ENCODE measurements around the gene PRKCA.

The PRKCA gene

GRCh38 chr17:66843627-66844026, 541.2 kb downstream of the PRKCA start:
- H3K27me3 ChIP-seq (ENCODE audit: control insufficient read depth, insufficient read depth, low read length) = no peaks in the 10 kb centered on the region
- H3K36me3 ChIP-seq (ENCODE audit: control insufficient read depth, insufficient read depth, low read length) = no peaks in the 10 kb centered on the region

GRCh38 chr17:66847704-66848103, 545.3 kb downstream of the PRKCA start:
- Histone ChIP-seq H3K27me3 (ENCODE audit: control insufficient read depth, insufficient read depth, low read length) (no peaks in the 10 kb centered on the region), H3K27ac (ENCODE audit: low read depth, low read length) (no peak overlapping the region), H3K4me3 (ENCODE audit: low read length) (no peak overlapping the region), H3K9ac (ENCODE audit: low read length) (no peak overlapping the region), H3K36me3 (ENCODE audit: control insufficient read depth, insufficient read depth, low read length) (no peaks in the 10 kb centered on the region), H3K4me1 (ENCODE audit: control insufficient read depth, insufficient read depth, low read length) (no peaks in the 10 kb centered on the region)

More at GRCh38 chr17:66843627-66844026, 541.2 kb downstream of the PRKCA start:
- no peak overlapping the region for H3K9ac ChIP-seq (ENCODE audit: low read length)
- no peak overlapping the region for H3K27ac ChIP-seq (ENCODE audit: low read depth, low read length)
- no peaks in the 10 kb centered on the region for H3K4me1 ChIP-seq (ENCODE audit: control insufficient read depth, insufficient read depth, low read length)
- H3K4me3 ChIP-seq (ENCODE audit: low read length) = no peak overlapping the region

- no peak overlapping the region for H3K27ac ChIP-seq (ENCODE audit: low read depth, low read length)
- no peak overlapping the region for H3K9ac ChIP-seq (ENCODE audit: low read length)
- H3K27me3 ChIP-seq (ENCODE audit: control insufficient read depth, insufficient read depth, low read length) = no peaks in the 10 kb centered on the region
- H3K4me3 ChIP-seq (ENCODE audit: low read length) = no peak overlapping the region
- no peaks in the 10 kb centered on the region for H3K4me1 ChIP-seq (ENCODE audit: control insufficient read depth, insufficient read depth, low read length)
- no peaks in the 10 kb centered on the region for H3K36me3 ChIP-seq (ENCODE audit: control insufficient read depth, insufficient read depth, low read length)
Measured at GRCh38 chr17:66848496-66848895, 546.1 kb downstream of the PRKCA start.

GRCh38 chr17:66849032-66849655, 546.7 kb downstream of the PRKCA start:
- Histone ChIP-seq H3K27me3 (ENCODE audit: control insufficient read depth, insufficient read depth, low read length) (no peaks in the 10 kb centered on the region), H3K27ac (ENCODE audit: low read depth, low read length) (no peak overlapping the region), H3K4me3 (ENCODE audit: low read length) (no peak overlapping the region), H3K9ac (ENCODE audit: low read length) (no peak overlapping the region), H3K36me3 (ENCODE audit: control insufficient read depth, insufficient read depth, low read length) (no peaks in the 10 kb centered on the region), H3K4me1 (ENCODE audit: control insufficient read depth, insufficient read depth, low read length) (no peaks in the 10 kb centered on the region)

GRCh38 chr17:66849851-66850580, 547.6 kb downstream of the PRKCA start:
- Histone ChIP-seq H3K27me3 (ENCODE audit: control insufficient read depth, insufficient read depth, low read length) (no peaks in the 10 kb centered on the region), H3K27ac (ENCODE audit: low read depth, low read length) (no peak overlapping the region), H3K4me1 (ENCODE audit: control insufficient read depth, insufficient read depth, low read length) (no peaks in the 10 kb centered on the region), H3K4me3 (ENCODE audit: low read length) (no peak overlapping the region), H3K9ac (ENCODE audit: low read length) (no peak overlapping the region), H3K36me3 (ENCODE audit: control insufficient read depth, insufficient read depth, low read length) (no peaks in the 10 kb centered on the region)

- Histone ChIP-seq H3K36me3 (ENCODE audit: control insufficient read depth, insufficient read depth, low read length) (no peaks in the 10 kb centered on the region), H3K4me1 (ENCODE audit: control insufficient read depth, insufficient read depth, low read length) (no peaks in the 10 kb centered on the region), H3K27ac (ENCODE audit: low read depth, low read length) (no peak overlapping the region), H3K4me3 (ENCODE audit: low read length) (no peak overlapping the region), H3K27me3 (ENCODE audit: control insufficient read depth, insufficient read depth, low read length) (no peaks in the 10 kb centered on the region), H3K9ac (ENCODE audit: low read length) (no peak overlapping the region)
Measured at GRCh38 chr17:66850692-66851091, 548.3 kb downstream of the PRKCA start.

GRCh38 chr17:66855204-66855603, 552.8 kb downstream of the PRKCA start:
- Histone ChIP-seq H3K27me3 (ENCODE audit: control insufficient read depth, insufficient read depth, low read length) (no peaks in the 10 kb centered on the region), H3K4me1 (ENCODE audit: control insufficient read depth, insufficient read depth, low read length) (no peaks in the 10 kb centered on the region), H3K4me3 (ENCODE audit: low read length) (no peak overlapping the region), H3K36me3 (ENCODE audit: control insufficient read depth, insufficient read depth, low read length) (no peaks in the 10 kb centered on the region), H3K9ac (ENCODE audit: low read length) (no peak overlapping the region), H3K27ac (ENCODE audit: low read depth, low read length) (no peak overlapping the region)

- no peaks in the 10 kb centered on the region for H3K36me3 ChIP-seq (ENCODE audit: control insufficient read depth, insufficient read depth, low read length)
- H3K4me3 ChIP-seq (ENCODE audit: low read length) = no peak overlapping the region
- H3K27ac ChIP-seq (ENCODE audit: low read depth, low read length) = no peak overlapping the region
Measured at GRCh38 chr17:66858226-66859083, 556.0 kb downstream of the PRKCA start.

GRCh38 chr17:66859353-66859752, 556.9 kb downstream of the PRKCA start:
- Histone ChIP-seq H3K36me3 (ENCODE audit: control insufficient read depth, insufficient read depth, low read length) (no peaks in the 10 kb centered on the region), H3K4me3 (ENCODE audit: low read length) (no peak overlapping the region), H3K4me1 (ENCODE audit: control insufficient read depth, insufficient read depth, low read length) (no peaks in the 10 kb centered on the region), H3K27me3 (ENCODE audit: control insufficient read depth, insufficient read depth, low read length) (no peaks in the 10 kb centered on the region), H3K9ac (ENCODE audit: low read length) (no peak overlapping the region), H3K27ac (ENCODE audit: low read depth, low read length) (no peak overlapping the region)

More at GRCh38 chr17:66858226-66859083, 556.0 kb downstream of the PRKCA start:
- no peaks in the 10 kb centered on the region for H3K27me3 ChIP-seq (ENCODE audit: control insufficient read depth, insufficient read depth, low read length)
- no peaks in the 10 kb centered on the region for H3K4me1 ChIP-seq (ENCODE audit: control insufficient read depth, insufficient read depth, low read length)
- no peak overlapping the region for H3K9ac ChIP-seq (ENCODE audit: low read length)

GRCh38 chr17:66860204-66860603, 557.8 kb downstream of the PRKCA start:
- no peak overlapping the region for H3K4me3 ChIP-seq (ENCODE audit: low read length)
- H3K27ac ChIP-seq (ENCODE audit: low read depth, low read length) = no peak overlapping the region
- H3K9ac ChIP-seq (ENCODE audit: low read length) = no peak overlapping the region
- no peaks in the 10 kb centered on the region for H3K27me3 ChIP-seq (ENCODE audit: control insufficient read depth, insufficient read depth, low read length)
- no peaks in the 10 kb centered on the region for H3K36me3 ChIP-seq (ENCODE audit: control insufficient read depth, insufficient read depth, low read length)
- H3K4me1 ChIP-seq (ENCODE audit: control insufficient read depth, insufficient read depth, low read length) = no peaks in the 10 kb centered on the region

Data from rectal smooth muscle tissue (tissue), 1 donor.